ENCODE data around the gene CDKAL1. TPM values are rescaled to one million over a fixed set of nuclear protein-coding genes. Genes with fewer than 3 reads are reported as not detected.

The CDKAL1 gene
- total RNA-seq, 4 donors from 2014 or later: 15.2 to 17.9 (median 17.1) TPM

- TF ChIP-seq CTCF (IDR thresholded peaks at IDR 0.05; ENCODE audit: low read depth): no peak
Measured at GRCh38 chr6:21138336-21139069, 604.2 kb downstream of the CDKAL1 start.

DNA sequence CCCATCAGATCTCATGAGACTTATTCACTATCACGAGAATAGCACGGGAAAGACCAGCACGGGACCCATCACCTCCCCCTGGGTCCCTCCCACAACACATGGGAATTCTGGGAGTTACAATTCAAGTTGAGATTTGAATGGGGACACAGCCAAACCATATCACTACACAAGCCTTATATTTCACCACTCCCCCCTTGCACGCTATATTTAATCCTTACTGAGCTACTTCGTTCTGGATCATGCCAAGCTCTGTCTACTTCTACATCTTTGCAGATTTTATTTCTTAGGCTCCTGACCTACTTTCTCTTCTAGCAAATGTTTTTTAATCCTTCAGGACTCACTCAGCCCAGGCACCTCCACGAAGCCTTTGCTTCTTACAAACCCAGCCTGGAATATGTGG lies 606.7 kb downstream of the CDKAL1 start:
- no peak for TF ChIP-seq CTCF (IDR thresholded peaks at IDR 0.05; ENCODE audit: low read depth)

- no peak for TF ChIP-seq CTCF (IDR thresholded peaks at IDR 0.05; ENCODE audit: low read depth)
Measured at GRCh38 chr6:21141616-21142303, 607.5 kb downstream of the CDKAL1 start.

- no peak for TF ChIP-seq CTCF (IDR thresholded peaks at IDR 0.05; ENCODE audit: low read depth)
Measured at GRCh38 chr6:21142741-21143140, 608.5 kb downstream of the CDKAL1 start.

DNA sequence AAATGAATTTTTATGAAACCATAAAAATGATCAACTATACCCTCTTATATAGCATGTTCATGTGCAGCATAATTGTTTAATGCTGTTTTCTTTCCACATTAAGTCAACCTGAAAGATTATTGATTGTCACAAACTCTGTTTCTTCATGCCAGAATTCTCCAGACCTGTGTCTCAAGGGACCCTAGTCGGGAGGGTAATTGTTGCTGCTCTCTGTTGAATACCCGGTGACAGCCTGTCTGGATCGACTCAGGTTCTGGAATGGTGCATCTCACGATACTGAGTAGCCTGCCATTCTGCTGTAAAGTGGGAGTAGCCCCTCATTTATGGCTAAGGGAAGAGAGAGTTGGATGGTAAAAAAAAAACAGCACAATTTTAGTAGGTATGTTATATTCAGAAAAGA lies 609.4 kb downstream of the CDKAL1 start:
- no peak for TF ChIP-seq CTCF (IDR thresholded peaks at IDR 0.05; ENCODE audit: low read depth)

DNA sequence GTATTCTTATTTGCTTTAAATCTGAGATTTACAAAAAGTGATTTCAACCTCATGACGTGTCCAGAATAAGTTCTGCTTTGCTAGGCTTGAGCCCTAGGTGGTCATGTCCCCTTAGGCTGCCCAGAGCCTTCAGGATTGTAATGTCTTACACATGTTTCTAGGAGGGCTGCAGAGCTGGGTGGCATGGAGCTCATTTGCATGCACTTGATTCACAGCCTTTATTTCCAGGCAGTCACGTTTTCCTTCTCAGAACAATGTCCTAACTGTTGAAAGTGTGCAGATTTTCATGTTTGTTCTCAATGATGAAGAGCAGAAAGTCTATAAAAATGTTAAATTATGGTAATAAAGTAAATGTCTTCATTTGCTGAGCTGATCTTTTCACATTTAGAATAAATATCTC lies 610.7 kb downstream of the CDKAL1 start:
- no peak for TF ChIP-seq CTCF (IDR thresholded peaks at IDR 0.05; ENCODE audit: low read depth)

- TF ChIP-seq CTCF (IDR thresholded peaks at IDR 0.05; ENCODE audit: low read depth): no peak
Measured at GRCh38 chr6:21147995-21148394, 613.7 kb downstream of the CDKAL1 start.
